ENCODE measurements around the gene RNF166.

The RNF166 gene

GRCh38 chr16:88655733-88656281 is 50.4 kb downstream of the RNF166 start:
- no peaks in the 10 kb centered on the region for H3F3A ChIP-seq (ENCODE audit: insufficient read depth, low read length)
- no peak overlapping the region for H3K9ac ChIP-seq (ENCODE audit: low read length)
- no peaks in the 10 kb centered on the region for H3K27me3 ChIP-seq (replicated peaks; ENCODE audit: insufficient read depth, low read length)
- H3K36me3 ChIP-seq (replicated peaks; ENCODE audit: insufficient read depth, low read length) = no peaks in the 10 kb centered on the region
- H3K27ac ChIP-seq (ENCODE audit: low read length) = no peak overlapping the region
- H3K4me3 ChIP-seq (ENCODE audit: low read length) = no peak overlapping the region
- H3K4me1 ChIP-seq (ENCODE audit: low read length) = peaks cover 7% of the 10 kb centered on the region; the same call in 1 of the 2 replicates
- no peak overlapping the region for H2AFZ ChIP-seq (ENCODE audit: low read length)
- H3K9me2 ChIP-seq (replicated peaks; ENCODE audit: insufficient read depth, low read length) = no peaks in the 10 kb centered on the region
- H3K4me2 ChIP-seq (ENCODE audit: low read depth, low read length) = no peak overlapping the region
- H4K20me1 ChIP-seq (ENCODE audit: insufficient read depth, low read length) = no peaks in the 10 kb centered on the region
- TF ChIP-seq EZH2 (optimal IDR thresholded peaks at IDR 0.05; ENCODE audit: low read depth, low read length) = no peak
- TF ChIP-seq EZH2phosphoT487 (IDR thresholded peaks at IDR 0.05; ENCODE audit: low read length) = no peak
- TF ChIP-seq CTCF (IDR thresholded peaks at IDR 0.05; ENCODE audit: low read length) = no peak
- peaks cover 3% of the 10 kb centered on the region for H3K79me2 ChIP-seq (ENCODE audit: low read length)
- no peaks in the 10 kb centered on the region for H3K9me3 ChIP-seq (replicated peaks; ENCODE audit: insufficient read depth, low read length)
- DNase-seq = no peak

DNA sequence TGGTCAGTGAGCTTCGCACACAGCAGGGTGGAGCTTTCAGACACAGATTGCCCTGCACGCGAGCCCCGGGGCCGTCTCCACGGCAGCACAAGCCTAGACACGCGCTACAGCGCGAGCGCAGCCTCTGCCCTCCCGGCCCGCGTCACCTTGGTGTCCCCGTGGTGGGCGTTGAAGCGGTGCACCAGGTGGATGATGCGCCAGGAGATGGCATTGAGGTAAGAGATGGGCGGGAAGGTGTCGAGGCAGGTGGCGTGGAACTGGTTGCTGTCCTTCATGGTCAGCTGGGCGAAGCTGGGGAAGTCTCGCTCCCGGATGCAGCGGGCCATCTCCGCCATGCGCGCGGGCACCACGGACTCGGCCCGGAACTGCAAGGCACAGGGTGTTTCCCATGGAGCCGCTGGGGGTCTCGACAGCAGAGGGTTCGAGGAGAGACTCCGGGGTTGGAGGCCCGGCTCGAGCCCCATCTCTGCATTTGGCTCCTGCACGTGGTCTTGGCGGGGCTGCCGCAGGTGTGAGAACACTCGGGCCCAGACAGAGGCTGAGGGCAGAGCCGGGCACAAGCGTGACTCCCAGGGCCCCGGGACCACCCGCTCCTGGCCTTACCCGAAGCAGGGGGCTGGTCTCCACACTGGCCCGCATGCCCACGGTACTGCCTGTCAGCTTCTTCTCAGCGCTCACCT is 51.0 kb downstream of the RNF166 start:
- Histone ChIP-seq H2AFZ (ENCODE audit: low read length) (no peak overlapping the region), H3K9me2 (replicated peaks; ENCODE audit: insufficient read depth, low read length) (no peaks in the 10 kb centered on the region), H3K27me3 (replicated peaks; ENCODE audit: insufficient read depth, low read length) (no peaks in the 10 kb centered on the region), H3K4me2 (ENCODE audit: low read depth, low read length) (no peak overlapping the region), H3F3A (ENCODE audit: insufficient read depth, low read length) (no peaks in the 10 kb centered on the region), H3K27ac (ENCODE audit: low read length) (no peak overlapping the region), H4K20me1 (ENCODE audit: insufficient read depth, low read length) (no peaks in the 10 kb centered on the region), H3K36me3 (replicated peaks; ENCODE audit: insufficient read depth, low read length) (no peaks in the 10 kb centered on the region), H3K79me2 (ENCODE audit: low read length) (peaks cover 9% of the 10 kb centered on the region), H3K4me1 (ENCODE audit: low read length) (peaks cover 7% of the 10 kb centered on the region; the same call in 1 of the 2 replicates), H3K9me3 (replicated peaks; ENCODE audit: insufficient read depth, low read length) (no peaks in the 10 kb centered on the region), H3K4me3 (ENCODE audit: low read length) (no peak overlapping the region), H3K9ac (ENCODE audit: low read length) (no peak overlapping the region)
- TF ChIP-seq EZH2phosphoT487 (IDR thresholded peaks at IDR 0.05; ENCODE audit: low read length) (no peak), EZH2 (optimal IDR thresholded peaks at IDR 0.05; ENCODE audit: low read depth, low read length) (no peak), CTCF (IDR thresholded peaks at IDR 0.05; ENCODE audit: low read length) (no peak)
- no peak for DNase-seq

DNA sequence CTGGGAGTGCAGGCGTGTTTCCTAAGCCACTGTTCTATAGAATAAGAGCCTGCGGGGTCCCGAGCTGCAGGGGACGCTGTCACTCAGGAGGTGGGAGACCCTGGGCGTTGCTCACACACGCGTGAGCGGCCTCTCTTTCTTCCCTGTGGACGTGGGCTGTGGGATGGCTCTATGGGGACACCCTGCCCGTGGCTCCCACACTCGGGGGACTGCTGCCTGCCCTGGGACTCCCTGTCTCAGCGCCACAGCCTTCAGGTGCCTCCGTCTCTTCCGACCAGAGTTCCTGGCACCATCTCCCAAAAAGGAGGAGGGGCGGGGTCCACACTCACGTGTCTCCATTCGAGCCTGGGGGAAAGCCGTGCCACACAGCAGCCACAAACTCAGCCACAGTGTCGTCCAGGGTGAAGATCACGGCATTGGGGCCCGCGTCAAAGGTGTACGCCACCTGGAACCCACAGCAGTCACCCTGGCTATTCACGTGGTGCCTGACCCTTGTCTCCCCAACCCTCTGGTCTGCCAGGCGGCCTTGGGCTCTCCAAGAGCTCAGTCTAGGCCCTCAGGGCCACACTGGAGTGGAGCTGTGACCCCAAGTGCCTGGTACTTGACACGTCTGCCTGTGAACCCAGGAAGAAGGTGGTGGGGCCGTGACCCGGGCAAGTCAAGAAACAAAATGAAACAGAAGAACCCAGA is 51.7 kb downstream of the RNF166 start:
- Histone ChIP-seq H3K9ac (ENCODE audit: low read length) (no peak overlapping the region), H3K27ac (ENCODE audit: low read length) (no peak overlapping the region), H2AFZ (ENCODE audit: low read length) (no peak overlapping the region), H3K9me2 (replicated peaks; ENCODE audit: insufficient read depth, low read length) (no peaks in the 10 kb centered on the region), H3K27me3 (replicated peaks; ENCODE audit: insufficient read depth, low read length) (no peaks in the 10 kb centered on the region), H4K20me1 (ENCODE audit: insufficient read depth, low read length) (no peaks in the 10 kb centered on the region), H3K36me3 (replicated peaks; ENCODE audit: insufficient read depth, low read length) (no peaks in the 10 kb centered on the region), H3K79me2 (ENCODE audit: low read length) (peaks cover 13% of the 10 kb centered on the region), H3F3A (ENCODE audit: insufficient read depth, low read length) (no peaks in the 10 kb centered on the region), H3K4me2 (ENCODE audit: low read depth, low read length) (no peak overlapping the region), H3K4me3 (ENCODE audit: low read length) (no peak overlapping the region), H3K4me1 (ENCODE audit: low read length) (peaks cover 7% of the 10 kb centered on the region; the same call in 1 of the 2 replicates), H3K9me3 (replicated peaks; ENCODE audit: insufficient read depth, low read length) (no peaks in the 10 kb centered on the region)
- no peak for DNase-seq
- TF ChIP-seq CTCF (IDR thresholded peaks at IDR 0.05; ENCODE audit: low read length) (no peak), EZH2phosphoT487 (IDR thresholded peaks at IDR 0.05; ENCODE audit: low read length) (no peak), EZH2 (optimal IDR thresholded peaks at IDR 0.05; ENCODE audit: low read depth, low read length) (no peak)

All from MM.1S (cell line).